ENCODE results near the gene MCRIP2. TPM values are rescaled to one million over a fixed set of nuclear protein-coding genes. Genes with fewer than 3 reads are reported as not detected.

MCRIP2 gene
- total RNA-seq, 4 donors from 2014 or later: 19.2 to 60.7 (median 39.7) TPM

DNA sequence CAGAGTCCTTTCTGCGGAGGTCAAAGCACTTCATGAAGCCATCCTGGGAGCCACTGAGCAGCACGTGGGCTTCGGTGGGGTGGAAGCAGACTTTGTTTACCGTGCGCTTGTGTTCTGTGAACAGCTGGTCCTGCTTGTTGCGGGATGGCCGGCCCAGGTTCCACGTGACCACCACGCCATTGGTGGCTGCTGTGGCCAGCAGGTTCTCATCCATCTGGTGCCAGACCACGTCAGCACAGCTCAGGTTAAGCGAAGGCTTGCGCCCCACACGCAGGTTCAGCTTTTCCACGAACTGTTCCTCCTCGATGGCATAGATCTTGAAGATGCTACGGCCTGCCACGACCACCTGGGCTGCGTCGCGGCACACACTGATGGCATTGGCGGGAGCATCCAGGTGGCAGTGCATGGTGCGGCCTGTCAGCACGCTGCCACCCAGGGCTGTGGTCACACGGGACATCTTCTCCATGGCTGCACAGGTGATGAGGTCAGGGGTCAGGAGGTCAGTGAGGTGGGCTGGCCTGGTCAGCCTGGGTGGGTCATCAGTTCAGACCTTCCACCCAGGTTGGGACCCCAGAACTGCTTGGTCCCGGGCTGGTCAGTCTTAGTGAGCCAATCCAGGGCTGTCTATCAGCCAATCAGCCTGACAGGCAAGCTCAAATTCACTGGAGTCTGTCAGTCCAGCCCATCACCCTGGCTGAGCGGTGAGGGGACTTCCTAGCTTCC lies 47.7 kb downstream of the MCRIP2 start:
- TF ChIP-seq, protein P1, sequence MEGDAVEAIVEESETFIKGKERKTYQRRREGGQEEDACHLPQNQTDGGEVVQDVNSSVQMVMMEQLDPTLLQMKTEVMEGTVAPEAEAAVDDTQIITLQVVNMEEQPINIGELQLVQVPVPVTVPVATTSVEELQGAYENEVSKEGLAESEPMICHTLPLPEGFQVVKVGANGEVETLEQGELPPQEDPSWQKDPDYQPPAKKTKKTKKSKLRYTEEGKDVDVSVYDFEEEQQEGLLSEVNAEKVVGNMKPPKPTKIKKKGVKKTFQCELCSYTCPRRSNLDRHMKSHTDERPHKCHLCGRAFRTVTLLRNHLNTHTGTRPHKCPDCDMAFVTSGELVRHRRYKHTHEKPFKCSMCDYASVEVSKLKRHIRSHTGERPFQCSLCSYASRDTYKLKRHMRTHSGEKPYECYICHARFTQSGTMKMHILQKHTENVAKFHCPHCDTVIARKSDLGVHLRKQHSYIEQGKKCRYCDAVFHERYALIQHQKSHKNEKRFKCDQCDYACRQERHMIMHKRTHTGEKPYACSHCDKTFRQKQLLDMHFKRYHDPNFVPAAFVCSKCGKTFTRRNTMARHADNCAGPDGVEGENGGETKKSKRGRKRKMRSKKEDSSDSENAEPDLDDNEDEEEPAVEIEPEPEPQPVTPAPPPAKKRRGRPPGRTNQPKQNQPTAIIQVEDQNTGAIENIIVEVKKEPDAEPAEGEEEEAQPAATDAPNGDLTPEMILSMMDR (IDR thresholded peaks at IDR 0.05; ENCODE audit: low read depth): no peak

DNA sequence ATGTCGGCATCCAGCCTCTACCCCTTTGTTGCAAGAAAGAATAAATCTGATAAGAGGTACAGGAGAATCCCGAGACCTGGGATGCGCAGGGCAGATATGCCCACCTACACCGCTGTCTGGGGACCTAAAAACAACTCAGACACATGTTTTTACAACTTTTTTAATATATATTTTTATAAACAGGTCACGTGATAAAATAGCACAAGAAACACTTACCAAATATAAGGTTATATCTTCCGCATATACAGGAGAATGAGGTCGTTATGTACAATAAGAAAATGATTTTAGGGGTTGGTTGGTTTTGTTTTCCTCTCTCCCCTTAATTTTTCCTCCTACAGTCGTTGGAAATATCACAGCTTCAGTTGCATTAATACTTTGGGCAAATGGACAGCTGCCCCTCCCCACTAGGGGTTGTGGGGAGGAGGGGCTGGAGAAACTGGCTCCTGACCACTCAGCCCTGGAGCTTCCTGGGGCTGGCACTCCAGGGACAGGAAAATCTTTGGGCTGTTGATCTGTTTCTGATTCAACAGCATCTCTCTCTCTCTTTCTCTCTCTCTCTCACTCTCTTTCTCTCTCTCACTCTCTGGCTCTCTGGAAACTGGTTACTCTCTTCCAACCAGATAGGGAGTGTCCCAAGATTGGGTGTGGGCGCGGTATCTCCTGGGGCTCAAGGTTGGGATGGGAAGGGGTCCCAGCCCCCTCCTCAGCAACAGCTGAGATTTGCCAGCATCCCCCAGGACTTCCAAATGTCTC lies 50.9 kb downstream of the MCRIP2 start:
- TF ChIP-seq, protein P1 (IDR thresholded peaks at IDR 0.05; ENCODE audit: low read depth): no peak

GRCh38 chr16:693364-693763 lies 51.7 kb downstream of the MCRIP2 start:
- TF ChIP-seq, protein P1 (IDR thresholded peaks at IDR 0.05; ENCODE audit: low read depth): no peak

DNA sequence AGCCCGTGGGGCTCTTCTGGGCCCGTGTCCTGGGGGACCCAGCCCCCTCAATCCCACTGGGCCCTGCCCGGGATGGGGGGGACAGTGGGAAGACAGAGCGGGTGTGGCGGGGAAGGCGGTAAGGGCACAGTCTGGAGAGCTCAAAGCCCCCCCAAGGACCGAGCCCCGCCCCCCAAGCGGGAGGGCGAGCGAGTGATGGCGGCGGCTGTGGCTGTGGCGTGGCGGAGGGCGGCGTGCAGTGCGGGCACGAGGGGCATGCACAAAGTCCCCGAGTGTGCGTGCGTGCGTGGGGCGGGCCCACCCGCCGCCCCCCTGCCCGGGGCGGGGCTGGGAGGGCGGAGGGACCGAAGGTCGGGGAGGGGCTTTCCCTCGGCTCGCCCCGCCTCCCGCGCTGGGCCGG lies 52.1 kb downstream of the MCRIP2 start:
- TF ChIP-seq, protein P1 (IDR thresholded peaks at IDR 0.05; ENCODE audit: low read depth): no peak

DNA sequence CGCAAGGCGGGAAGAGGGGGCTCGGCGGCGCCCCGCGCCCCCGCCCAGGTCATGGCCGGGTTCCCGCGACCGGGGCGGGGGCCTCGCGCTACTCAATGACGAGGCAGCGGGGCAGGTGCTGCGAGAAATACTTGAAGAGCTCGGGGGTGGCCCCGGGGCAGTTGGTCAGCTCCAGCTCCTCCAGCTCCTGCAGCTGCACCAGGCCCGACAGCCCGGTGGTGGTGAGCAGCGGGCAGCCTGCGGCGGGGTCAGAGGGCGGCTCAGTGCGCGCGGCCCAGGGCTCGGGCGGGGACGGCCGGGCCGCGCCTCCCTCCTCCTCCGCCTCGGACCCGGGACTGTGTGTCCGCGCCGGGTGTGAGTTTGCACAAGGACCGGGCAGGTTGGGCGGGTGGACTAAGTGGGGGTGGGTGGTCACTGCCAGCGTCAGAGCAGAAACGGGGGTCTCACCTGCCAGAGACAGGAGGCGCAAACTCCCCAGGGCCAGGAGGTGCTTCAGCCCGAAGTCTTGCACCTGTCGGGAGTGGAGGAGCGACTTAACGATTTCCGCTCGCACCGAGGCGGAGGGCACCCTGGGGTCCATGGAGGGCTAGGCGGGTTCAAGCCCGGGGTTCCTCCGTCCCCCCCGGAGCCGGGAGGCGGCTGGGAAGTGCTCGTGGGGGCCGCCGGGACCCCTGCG lies 52.7 kb downstream of the MCRIP2 start:
- TF ChIP-seq, protein P1 (IDR thresholded peaks at IDR 0.05; ENCODE audit: low read depth): no peak

DNA sequence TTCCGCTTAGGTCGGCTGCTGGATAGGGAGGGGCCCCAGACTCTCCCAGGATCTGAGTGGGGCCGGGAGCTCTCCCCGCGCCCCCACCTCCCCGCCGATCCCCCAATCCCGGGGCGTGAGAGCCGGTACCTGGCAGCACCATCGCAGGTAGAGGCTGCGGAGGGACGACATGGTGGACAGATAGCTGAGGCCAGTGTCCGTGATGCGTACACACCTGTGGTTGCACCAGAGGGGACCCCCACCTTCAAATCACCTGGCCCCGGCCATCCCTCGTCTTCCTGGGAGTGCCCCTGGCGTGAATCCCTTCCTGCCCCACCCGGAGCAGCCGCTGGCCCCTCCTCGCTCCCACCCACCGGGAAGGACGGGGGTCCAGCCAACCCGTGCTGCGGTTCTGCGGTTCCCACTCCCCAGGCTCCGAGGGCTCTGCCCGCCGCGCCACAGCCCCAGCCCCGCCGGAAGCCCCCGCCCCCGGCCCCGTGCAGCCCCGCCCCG lies 53.3 kb downstream of the MCRIP2 start:
- TF ChIP-seq, protein P1 (IDR thresholded peaks at IDR 0.05; ENCODE audit: low read depth): no peak

Measured in subcutaneous adipose tissue (tissue), 4 donors.